Measurements from ENCODE around the gene PTGIS.

Gene PTGIS

DNA sequence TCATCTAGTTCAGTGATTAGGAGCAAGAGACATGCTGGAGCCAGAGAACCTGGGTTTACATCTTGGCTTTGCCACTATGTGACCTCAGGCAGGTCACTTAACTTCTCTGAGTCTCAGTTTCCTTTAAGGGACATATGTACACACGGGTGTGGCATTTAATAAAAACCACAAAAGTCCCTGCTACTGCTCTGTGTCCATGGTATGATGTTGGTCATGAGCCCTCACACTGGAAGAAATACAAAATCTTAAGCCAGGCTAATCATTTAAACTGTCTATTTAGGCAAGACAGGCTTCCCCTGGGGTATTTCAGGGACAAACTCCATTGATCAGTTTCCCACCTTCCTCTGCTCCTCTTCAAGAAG, 12.9 kb upstream of the PTGIS start:
- DNase-seq (ENCODE audit: low read depth): no peak
- no peak overlapping the region for H3K4me3 ChIP-seq (ENCODE audit: low read length)
- TF ChIP-seq, protein P1, sequence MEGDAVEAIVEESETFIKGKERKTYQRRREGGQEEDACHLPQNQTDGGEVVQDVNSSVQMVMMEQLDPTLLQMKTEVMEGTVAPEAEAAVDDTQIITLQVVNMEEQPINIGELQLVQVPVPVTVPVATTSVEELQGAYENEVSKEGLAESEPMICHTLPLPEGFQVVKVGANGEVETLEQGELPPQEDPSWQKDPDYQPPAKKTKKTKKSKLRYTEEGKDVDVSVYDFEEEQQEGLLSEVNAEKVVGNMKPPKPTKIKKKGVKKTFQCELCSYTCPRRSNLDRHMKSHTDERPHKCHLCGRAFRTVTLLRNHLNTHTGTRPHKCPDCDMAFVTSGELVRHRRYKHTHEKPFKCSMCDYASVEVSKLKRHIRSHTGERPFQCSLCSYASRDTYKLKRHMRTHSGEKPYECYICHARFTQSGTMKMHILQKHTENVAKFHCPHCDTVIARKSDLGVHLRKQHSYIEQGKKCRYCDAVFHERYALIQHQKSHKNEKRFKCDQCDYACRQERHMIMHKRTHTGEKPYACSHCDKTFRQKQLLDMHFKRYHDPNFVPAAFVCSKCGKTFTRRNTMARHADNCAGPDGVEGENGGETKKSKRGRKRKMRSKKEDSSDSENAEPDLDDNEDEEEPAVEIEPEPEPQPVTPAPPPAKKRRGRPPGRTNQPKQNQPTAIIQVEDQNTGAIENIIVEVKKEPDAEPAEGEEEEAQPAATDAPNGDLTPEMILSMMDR (conservative IDR thresholded peaks at IDR 0.05; ENCODE audit: low read depth, low read length): no peak

DNA sequence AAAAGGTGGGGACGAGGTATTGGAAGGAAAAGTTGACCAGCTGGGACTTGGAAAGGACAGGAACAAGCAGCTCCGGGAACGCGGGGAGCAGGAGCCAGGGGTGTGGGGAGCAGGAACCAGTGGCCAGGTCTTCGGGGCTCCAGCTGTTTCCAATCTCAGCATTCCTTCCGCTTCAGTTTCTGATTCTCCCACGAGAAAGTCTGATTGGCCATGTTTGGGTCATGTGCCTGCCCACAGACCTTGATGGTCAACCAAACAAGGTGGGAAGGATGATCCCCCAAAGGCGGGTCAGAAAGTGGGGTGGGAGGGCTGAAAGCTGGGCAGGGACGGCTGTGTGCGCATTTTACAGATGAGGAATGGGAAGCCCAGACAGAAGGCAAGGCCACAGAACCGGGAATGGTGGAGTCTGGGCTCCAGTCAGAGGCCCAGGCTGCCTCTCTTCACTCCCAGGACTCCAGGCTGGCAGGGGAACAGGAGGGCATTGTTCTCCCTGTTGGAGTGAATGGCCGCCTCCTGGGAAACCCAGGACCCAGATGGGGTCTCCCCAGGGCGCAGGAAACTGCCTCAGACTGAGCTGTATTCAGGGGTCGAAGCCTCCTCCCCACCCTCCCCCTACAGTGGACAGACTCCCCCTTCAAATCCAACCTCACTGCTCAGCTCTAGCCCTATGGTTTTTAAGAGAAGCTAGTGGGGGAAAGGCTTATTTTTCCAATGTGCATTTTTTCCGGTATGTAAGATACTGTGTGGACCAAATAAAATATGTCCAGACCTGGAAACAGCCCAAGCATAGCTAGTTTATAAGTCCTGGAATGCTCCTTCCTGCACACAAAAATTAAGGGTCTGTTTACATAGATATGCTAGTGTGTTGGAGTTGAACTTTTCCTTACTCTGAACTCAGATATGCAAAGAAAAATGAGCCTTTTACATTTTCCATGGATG, 12.2 kb upstream of the PTGIS start:
- TF ChIP-seq, protein P1 (conservative IDR thresholded peaks at IDR 0.05; ENCODE audit: low read depth, low read length): no peak

DNA sequence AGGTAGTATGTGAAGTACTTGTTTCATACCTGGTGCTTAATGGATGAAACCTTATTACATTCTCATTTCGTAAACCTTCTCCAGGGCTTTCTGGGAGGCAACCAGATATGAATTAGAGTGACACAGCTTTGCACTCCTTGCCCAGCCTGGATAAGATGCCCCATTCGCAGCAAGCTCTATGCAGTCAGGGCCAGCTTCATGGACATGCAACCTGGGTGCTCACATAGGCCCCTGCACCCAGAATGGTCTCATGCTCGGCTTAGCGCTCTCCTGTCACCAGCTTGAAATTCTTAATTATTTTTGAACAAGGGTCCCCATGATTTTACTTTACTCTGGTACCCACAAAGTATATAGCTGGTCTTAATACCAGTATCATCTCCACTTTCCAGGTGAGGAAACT, 11.3 kb upstream of the PTGIS start:
- no peak for DNase-seq (ENCODE audit: low read depth)
- no peak overlapping the region for H3K4me3 ChIP-seq (ENCODE audit: low read length)
- TF ChIP-seq, protein P1 (conservative IDR thresholded peaks at IDR 0.05; ENCODE audit: low read depth, low read length): no peak

More for the DNA sequence above, 12.2 kb upstream of the PTGIS start:
- H3K4me3 ChIP-seq (ENCODE audit: low read length): no peak overlapping the region
- no peak for DNase-seq (ENCODE audit: low read depth)

DNA sequence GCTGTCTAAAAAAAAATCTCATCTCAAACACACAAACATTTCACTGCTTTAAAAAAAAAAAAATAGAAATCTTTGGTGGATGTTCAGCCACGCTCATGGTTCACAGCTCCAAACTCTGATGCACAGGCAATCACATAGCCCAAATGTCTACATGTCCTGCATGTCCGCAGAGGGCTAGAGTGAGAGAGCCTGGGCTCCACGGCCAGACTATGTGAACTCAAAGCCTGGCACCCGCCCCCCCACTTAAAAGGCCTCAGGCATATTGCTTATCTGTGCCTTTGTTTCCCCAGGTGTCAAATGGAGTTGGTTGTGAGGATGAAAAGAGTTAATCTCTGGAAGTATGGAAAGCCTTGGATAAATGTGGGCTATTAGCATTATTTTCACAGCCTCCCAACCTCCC, 10.5 kb upstream of the PTGIS start:
- H3K4me3 ChIP-seq (ENCODE audit: low read length): no peak overlapping the region
- TF ChIP-seq, protein P1 (conservative IDR thresholded peaks at IDR 0.05; ENCODE audit: low read depth, low read length): no peak
- no peak for DNase-seq (ENCODE audit: low read depth)

DNA sequence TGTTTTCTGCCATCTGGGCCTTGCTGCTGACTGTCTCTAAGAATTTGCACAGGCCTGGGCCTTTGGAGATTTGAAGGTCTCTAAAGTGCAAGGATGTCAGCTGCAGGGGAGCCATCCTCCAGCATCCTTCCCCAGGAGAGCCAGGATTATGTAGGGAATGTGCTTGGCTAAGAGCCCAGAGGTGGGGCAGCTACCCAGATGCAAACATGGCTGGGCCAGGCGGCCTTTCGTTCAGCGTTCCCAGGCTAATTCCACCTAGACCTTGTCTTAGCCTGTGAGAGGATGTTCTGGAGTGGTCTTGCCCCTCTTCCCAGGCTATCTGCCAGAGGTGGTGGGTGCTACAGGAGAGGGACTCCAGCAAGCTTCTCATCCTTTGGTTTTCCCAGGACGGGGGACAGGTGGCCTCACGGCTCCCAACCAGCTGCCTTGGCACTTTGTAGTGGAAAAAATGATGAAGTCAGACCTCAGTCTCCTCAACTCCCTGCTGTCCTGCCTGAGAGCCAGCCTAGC, 7.7 kb upstream of the PTGIS start:
- TF ChIP-seq, protein P1 (conservative IDR thresholded peaks at IDR 0.05; ENCODE audit: low read depth, low read length): no peak
- H3K4me3 ChIP-seq (ENCODE audit: low read length): no peak overlapping the region
- no peak for DNase-seq (ENCODE audit: low read depth)

DNA sequence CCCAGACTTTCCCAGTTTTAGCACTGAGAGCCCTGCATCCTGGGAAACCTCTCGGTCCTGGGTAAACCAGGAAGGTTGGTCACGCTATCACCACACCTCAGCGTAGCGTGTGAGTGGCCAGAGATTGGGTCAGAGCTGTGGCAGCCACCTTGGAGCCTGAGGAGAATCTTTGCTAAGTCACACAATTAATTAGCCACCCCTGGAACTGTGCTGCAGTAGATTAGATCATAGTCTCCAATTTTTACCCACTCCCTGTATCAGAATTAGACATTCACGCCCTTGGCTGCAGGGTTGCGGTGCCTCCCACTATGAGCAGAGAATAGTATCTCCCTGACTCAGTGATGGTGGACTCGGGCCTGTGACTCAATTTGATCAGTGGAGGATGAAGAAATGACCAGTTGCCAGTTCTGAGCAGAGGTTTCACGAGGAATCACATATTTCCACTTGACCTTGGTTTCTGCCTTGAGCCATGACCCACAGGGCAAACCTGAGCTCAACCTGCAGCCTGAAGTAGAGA, 6.0 kb upstream of the PTGIS start:
- H3K4me3 ChIP-seq (ENCODE audit: low read length): no peak overlapping the region
- DNase-seq (ENCODE audit: low read depth): no peak
- TF ChIP-seq, protein P1 (conservative IDR thresholded peaks at IDR 0.05; ENCODE audit: low read depth, low read length): no peak

DNA sequence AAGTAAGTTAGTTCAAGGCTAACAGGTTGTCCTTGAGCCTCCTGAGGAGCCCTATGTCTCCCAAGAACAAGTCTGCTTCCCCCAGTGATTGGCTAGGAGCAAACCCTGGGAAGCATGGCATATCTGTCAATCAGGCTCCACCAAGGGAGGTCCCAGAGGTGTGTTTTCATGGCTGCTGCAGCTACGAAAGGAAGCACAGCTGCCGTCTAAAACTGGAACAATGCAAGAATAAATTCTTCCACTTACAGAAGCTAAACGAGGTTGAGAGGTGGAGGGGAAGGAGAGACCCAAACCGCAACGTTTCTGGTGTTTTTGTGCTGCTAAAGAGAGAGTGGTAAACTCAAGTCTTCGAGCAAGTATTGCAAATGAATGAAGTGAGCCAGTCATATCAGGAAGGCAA, 4.9 kb upstream of the PTGIS start:
- DNase-seq (ENCODE audit: low read depth): no peak

More for the DNA sequence above, 4.9 kb upstream of the PTGIS start:
- TF ChIP-seq, protein P1 (conservative IDR thresholded peaks at IDR 0.05; ENCODE audit: low read depth, low read length): no peak
- H3K4me3 ChIP-seq (ENCODE audit: low read length): no peak overlapping the region
